Karpas-422 (cell line): ENCODE data around the gene CPNE6. TPM values are rescaled to one million over a fixed set of nuclear protein-coding genes. Genes with fewer than 3 reads are reported as not detected.
A peak's percentile ranks its signal among the peaks of the same experiment; 100 is the strongest.

Experiments used
- DNase-seq: peaks from one replicate; pipeline ENCODE4 v3.0.0-alpha.2; 2015
- H2AFZ ChIP-seq: fragments of 200-600 bp; sonication (generic); 2 replicates; pipeline ENCODE4 v1.6.1; 2014; ENCODE audit warnings: antibody characterized with exemption, low read length, mixed read lengths
- H3K27ac ChIP-seq: fragments of 200-600 bp; sonication (generic); 2 replicates; pipeline ENCODE4 v1.5.1; 2014; ENCODE audit warnings: mild to moderate bottlenecking, low read length, moderate library complexity
- H3K27me3 ChIP-seq: fragments of 200-600 bp; sonication (generic); 2 replicates; pipeline ENCODE4 v1.6.1; 2014; ENCODE audit warnings: low read length, mixed read lengths
- H3K36me3 ChIP-seq: fragments of 200-600 bp; sonication (generic); 2 replicates; pipeline ENCODE4 v1.6.1; 2014; ENCODE audit warnings: low read length, mixed read lengths; ENCODE audit not compliant: insufficient read depth
- H3K4me1 ChIP-seq: fragments of 200-600 bp; sonication (generic); 2 replicates; pipeline ENCODE4 v1.6.1; 2014; ENCODE audit warnings: mild to moderate bottlenecking, low read length, mixed read lengths
- H3K4me2 ChIP-seq: fragments of 200-600 bp; sonication (generic); 2 replicates; pipeline ENCODE4 v1.6.1; 2014; ENCODE audit warnings: low read length, low read depth, mild to moderate bottlenecking; ENCODE audit not compliant: poor library complexity, severe bottlenecking
- H3K4me3 ChIP-seq: fragments of 200-600 bp; sonication (generic); 2 replicates; pipeline ENCODE4 v1.5.1; 2014; ENCODE audit warnings: mild to moderate bottlenecking, antibody characterized with exemption, low read length, mixed read lengths
- H3K79me2 ChIP-seq: fragments of 200-600 bp; sonication (generic); 2 replicates; pipeline ENCODE4 v1.6.1; 2014; ENCODE audit warnings: mild to moderate bottlenecking, low read length, mixed read lengths
- H3K9ac ChIP-seq: fragments of 200-600 bp; sonication (generic); 2 replicates; pipeline ENCODE4 v1.6.0; 2014; ENCODE audit warnings: low read length
- H3K9me2 ChIP-seq: fragments of 200-600 bp; sonication (generic), shearing (Covaris generic); replicated peaks from 2 replicates; pipeline ENCODE4 v1.6.0; 2014; ENCODE audit warnings: mild to moderate bottlenecking, low read length, moderate library complexity; ENCODE audit not compliant: insufficient read depth
- H3K9me3 ChIP-seq: fragments of 300-700, 200-600 bp; sonication (generic); 2 replicates; pipeline ENCODE4 v1.6.1; 2014; ENCODE audit warnings: low read length, mixed read lengths
- H4K20me1 ChIP-seq: fragments of 200-600 bp; sonication (generic); 2 replicates; pipeline ENCODE4 v1.6.1; 2014; ENCODE audit warnings: mild to moderate bottlenecking, antibody characterized with exemption, low read length, low read depth; ENCODE audit not compliant: insufficient read depth
- total RNA-seq: library from RNA; depleted of rRNA; stranded (reverse); fragments of >200 nt; shearing (Covaris generic); gene quantifications from 2 replicates; pipeline ENCODE4 v1.2.3, GENCODE V29; 2014; ENCODE audit warnings: low replicate concordance

The CPNE6 gene
- total RNA-seq, 1 experiment from 2014 or later, result 1.3 TPM

GRCh38 chr14:24057271-24057670 is 14.1 kb upstream of the CPNE6 start:
- H3K9me2 ChIP-seq, result no peaks in the 10 kb centered on the region
- peaks cover 21% of the 10 kb centered on the region for H4K20me1 ChIP-seq
- H3K79me2 ChIP-seq, result peaks cover 13% of the 10 kb centered on the region

GRCh38 chr14:24057867-24058259 is 13.5 kb upstream of the CPNE6 start:
- Histone ChIP-seq H2AFZ (no peak overlapping the region), H3K4me2 (no peak overlapping the region)
- DNase-seq, result no peak

More at GRCh38 chr14:24057271-24057670, 14.1 kb upstream of the CPNE6 start:
- Histone ChIP-seq H3K36me3 (peaks cover 30% of the 10 kb centered on the region; the same call in 1 of the 2 replicates), H3K9me3 (no peaks in the 10 kb centered on the region), H3K4me1 (peaks cover 9% of the 10 kb centered on the region), H3K27me3 (no peaks in the 10 kb centered on the region), H2AFZ (no peak overlapping the region), H3K4me3 (no peak overlapping the region), H3K9ac (no peak overlapping the region), H3K27ac (no peak overlapping the region), H3K4me2 (no peak overlapping the region)
- DNase-seq, result no peak

GRCh38 chr14:24058260-24058950 is 13.0 kb upstream of the CPNE6 start:
- peak; percentile 87 for DNase-seq
- no peak overlapping the region for H3K4me3 ChIP-seq
- H4K20me1 ChIP-seq, result peaks cover 10% of the 10 kb centered on the region
- H3K79me2 ChIP-seq, result peaks cover 2% of the 10 kb centered on the region; the same call in 1 of the 2 replicates
- H3K9me2 ChIP-seq, result no peaks in the 10 kb centered on the region
- no peak overlapping the region for H2AFZ ChIP-seq
- H3K27ac ChIP-seq, result no peak overlapping the region
- no peaks in the 10 kb centered on the region for H3K27me3 ChIP-seq
- H3K9ac ChIP-seq, result no peak overlapping the region
- H3K9me3 ChIP-seq, result no peaks in the 10 kb centered on the region
- no peaks in the 10 kb centered on the region for H3K4me1 ChIP-seq
- peaks cover 30% of the 10 kb centered on the region; the same call in 1 of the 2 replicates for H3K36me3 ChIP-seq
- no peak overlapping the region for H3K4me2 ChIP-seq

More at GRCh38 chr14:24057867-24058259, 13.5 kb upstream of the CPNE6 start:
- no peak overlapping the region for H3K9ac ChIP-seq
- peaks cover 15% of the 10 kb centered on the region for H4K20me1 ChIP-seq
- H3K27me3 ChIP-seq, result no peaks in the 10 kb centered on the region
- peaks cover 3% of the 10 kb centered on the region for H3K4me1 ChIP-seq
- H3K9me2 ChIP-seq, result no peaks in the 10 kb centered on the region
- H3K27ac ChIP-seq, result no peak overlapping the region
- peaks cover 7% of the 10 kb centered on the region for H3K79me2 ChIP-seq
- peaks cover 30% of the 10 kb centered on the region; the same call in 1 of the 2 replicates for H3K36me3 ChIP-seq
- H3K9me3 ChIP-seq, result no peaks in the 10 kb centered on the region
- H3K4me3 ChIP-seq, result no peak overlapping the region

DNA sequence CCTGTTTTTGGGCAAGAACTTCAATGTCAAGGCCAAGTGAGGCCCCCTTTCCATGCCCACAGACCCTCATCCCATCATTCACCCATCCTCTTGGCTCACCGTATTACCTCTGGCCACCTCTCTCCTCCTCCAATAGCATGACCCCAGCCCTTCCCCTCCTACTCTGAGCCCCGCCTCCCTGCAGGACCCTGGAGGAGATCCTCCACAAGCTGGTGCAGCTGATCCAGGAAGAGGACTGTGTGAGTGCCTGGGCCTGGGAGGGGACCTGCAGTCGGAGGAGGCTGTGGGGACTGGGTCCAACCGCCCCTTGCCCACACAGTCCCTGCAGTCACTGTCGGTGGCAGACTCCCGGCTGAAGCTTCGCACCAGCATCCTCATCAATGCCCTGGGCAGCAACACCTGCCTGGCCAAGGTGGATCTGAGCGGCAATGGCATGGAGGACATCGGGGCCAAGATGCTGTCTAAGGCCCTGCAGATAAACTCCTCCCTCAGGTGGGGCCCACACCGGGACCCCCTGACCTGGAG is 12.3 kb upstream of the CPNE6 start:
- Histone ChIP-seq H4K20me1 (peaks cover 6% of the 10 kb centered on the region; the same call in 1 of the 2 replicates), H3K9ac (no peak overlapping the region), H3K4me2 (no peak overlapping the region), H3K36me3 (peaks cover 29% of the 10 kb centered on the region; the same call in 1 of the 2 replicates), H3K27me3 (no peaks in the 10 kb centered on the region), H3K79me2 (no peaks in the 10 kb centered on the region), H3K4me1 (no peaks in the 10 kb centered on the region), H2AFZ (no peak overlapping the region), H3K27ac (no peak overlapping the region), H3K9me3 (no peaks in the 10 kb centered on the region), H3K4me3 (no peak overlapping the region), H3K9me2 (no peaks in the 10 kb centered on the region)
- no peak for DNase-seq

- Histone ChIP-seq H2AFZ (no peak overlapping the region), H3K4me2 (no peak overlapping the region), H3K9ac (no peak overlapping the region), H3K79me2 (no peaks in the 10 kb centered on the region), H3K27ac (no peak overlapping the region), H3K27me3 (no peaks in the 10 kb centered on the region), H3K36me3 (peaks cover 22% of the 10 kb centered on the region; the same call in 1 of the 2 replicates), H4K20me1 (peaks cover 6% of the 10 kb centered on the region; the same call in 1 of the 2 replicates), H3K4me3 (no peak overlapping the region), H3K4me1 (no peaks in the 10 kb centered on the region), H3K9me3 (no peaks in the 10 kb centered on the region), H3K9me2 (no peaks in the 10 kb centered on the region)
- DNase-seq, result no peak
Observed at GRCh38 chr14:24059841-24060388, 11.4 kb upstream of the CPNE6 start.

GRCh38 chr14:24060443-24060842 is 10.9 kb upstream of the CPNE6 start:
- H3K9me2 ChIP-seq, result no peaks in the 10 kb centered on the region
- H3K36me3 ChIP-seq, result peaks cover 20% of the 10 kb centered on the region; the same call in 1 of the 2 replicates
- no peak for DNase-seq
- H3K9ac ChIP-seq, result no peak overlapping the region
- H4K20me1 ChIP-seq, result peaks cover 6% of the 10 kb centered on the region; the same call in 1 of the 2 replicates
- H3K79me2 ChIP-seq, result no peaks in the 10 kb centered on the region
- H3K4me2 ChIP-seq, result no peak overlapping the region
- no peaks in the 10 kb centered on the region for H3K4me1 ChIP-seq
- H3K4me3 ChIP-seq, result no peak overlapping the region
- H3K27me3 ChIP-seq, result no peaks in the 10 kb centered on the region
- H3K27ac ChIP-seq, result no peak overlapping the region
- H2AFZ ChIP-seq, result no peak overlapping the region
- H3K9me3 ChIP-seq, result no peaks in the 10 kb centered on the region

- no peak overlapping the region for H3K4me2 ChIP-seq
- no peaks in the 10 kb centered on the region for H3K4me1 ChIP-seq
- DNase-seq, result no peak
- peaks cover 20% of the 10 kb centered on the region; the same call in 1 of the 2 replicates for H3K36me3 ChIP-seq
- H3K9me2 ChIP-seq, result no peaks in the 10 kb centered on the region
- no peaks in the 10 kb centered on the region for H3K9me3 ChIP-seq
- peaks cover 6% of the 10 kb centered on the region; the same call in 1 of the 2 replicates for H4K20me1 ChIP-seq
- no peaks in the 10 kb centered on the region for H3K79me2 ChIP-seq
- no peak overlapping the region for H2AFZ ChIP-seq
- no peak overlapping the region for H3K4me3 ChIP-seq
- no peak overlapping the region for H3K9ac ChIP-seq
- no peak overlapping the region for H3K27ac ChIP-seq
- H3K27me3 ChIP-seq, result no peaks in the 10 kb centered on the region
Observed at GRCh38 chr14:24060984-24061913, 10.1 kb upstream of the CPNE6 start.
